Dendritic cell treated with granulocyte-macrophage colony-stimulating factor and Interleukin-4, amounts not matched to agents 40 ng/mL and 50 ng/mL, for 4 days (primary cell): ENCODE results near the gene SNTG2.
A peak's percentile ranks its signal among the peaks of the same experiment; 100 is the strongest.
"Not testable (repeated sequence)": the region's sequence is repeated elsewhere in the genome, so short reads cannot be mapped to it uniquely, and the experiment has no call there.

Experiments
- H3K27ac Mint-ChIP-seq: one replicate; pipeline ENCODE4 v1.8.0; 2022; ENCODE audit warnings: mild to moderate bottlenecking, mixed read lengths
- H3K27me3 Mint-ChIP-seq: one replicate; pipeline ENCODE4 v1.8.0; 2022; ENCODE audit warnings: mild to moderate bottlenecking, mixed read lengths
- H3K36me3 Mint-ChIP-seq: one replicate; pipeline ENCODE4 v1.8.0; 2022; ENCODE audit warnings: low read depth, mixed read lengths
- H3K4me1 Mint-ChIP-seq: one replicate; pipeline ENCODE4 v1.8.0; 2022; ENCODE audit warnings: low read depth, mixed read lengths
- H3K4me3 Mint-ChIP-seq: one replicate; pipeline ENCODE4 v1.8.0; 2022; ENCODE audit warnings: mild to moderate bottlenecking, moderate library complexity, mixed read lengths
- H3K9me3 Mint-ChIP-seq: one replicate; pipeline ENCODE4 v1.8.0; 2022; ENCODE audit warnings: mixed read lengths
- intact Hi-C: fragments of 100-400 bp; cut with micrococcal nuclease; formaldehyde crosslinking; loops from one replicate; pipeline ENCODE4 v1.15.0; 2022

Gene SNTG2

GRCh38 chr2:950080-950966 is at the start of gene SNTG2:
TSS of gene SNTG2 (plus strand) at chr2:950849. CDS start at chr2:950997, 148 bp downstream.
- Mint-ChIP-seq H3K4me1 (no peaks in the 10 kb centered on the region), H3K9me3 (no peaks in the 10 kb centered on the region), H3K4me3 (peak within 1 kb of the TSS; percentile 17), H3K27me3 (peaks cover 44% of the 10 kb centered on the region), H3K27ac (no peak within 1 kb of the TSS), H3K36me3 (no peaks in the 10 kb centered on the region)
- intact Hi-C loops, result loop anchor here (5.0 kb wide), 1 partner anchor 597 kb away; no protein-coding TSS in a partner anchor

- Mint-ChIP-seq H3K36me3 (no peaks in the 10 kb centered on the region), H3K9me3 (peaks cover 25% of the 10 kb centered on the region), H3K27me3 (no peaks in the 10 kb centered on the region), H3K4me1 (no peaks in the 10 kb centered on the region), H3K27ac (no peak overlapping the region), H3K4me3 (no peak overlapping the region)
- intact Hi-C loops, result no loop called here
Observed at GRCh38 chr2:902584-902983, 48.1 kb upstream of the SNTG2 start.

GRCh38 chr2:903223-903900 is 47.3 kb upstream of the SNTG2 start:
- Mint-ChIP-seq H3K27me3 (no peaks in the 10 kb centered on the region), H3K4me3 (no peak overlapping the region), H3K27ac (no peak overlapping the region), H3K9me3 (peaks cover 25% of the 10 kb centered on the region), H3K4me1 (no peaks in the 10 kb centered on the region), H3K36me3 (no peaks in the 10 kb centered on the region)
- intact Hi-C loops, result no loop called here

GRCh38 chr2:904246-905024 is 46.2 kb upstream of the SNTG2 start:
- Mint-ChIP-seq H3K9me3 (peaks cover 32% of the 10 kb centered on the region), H3K27ac (no peak overlapping the region)

GRCh38 chr2:905091-905832 is 45.4 kb upstream of the SNTG2 start:
- no peaks in the 10 kb centered on the region for H3K4me1 Mint-ChIP-seq
- H3K9me3 Mint-ChIP-seq, result peaks cover 36% of the 10 kb centered on the region

More at GRCh38 chr2:904246-905024, 46.2 kb upstream of the SNTG2 start:
- intact Hi-C loops, result no loop called here
- Mint-ChIP-seq H3K27me3 (no peaks in the 10 kb centered on the region), H3K4me1 (no peaks in the 10 kb centered on the region), H3K36me3 (no peaks in the 10 kb centered on the region), H3K4me3 (no peak overlapping the region)

GRCh38 chr2:905833-906140 is 44.9 kb upstream of the SNTG2 start:
- Mint-ChIP-seq H3K36me3 (peaks cover 6% of the 10 kb centered on the region), H3K27me3 (no peaks in the 10 kb centered on the region), H3K4me3 (no peak overlapping the region), H3K4me1 (no peaks in the 10 kb centered on the region), H3K27ac (no peak overlapping the region), H3K9me3 (peaks cover 41% of the 10 kb centered on the region)
- intact Hi-C loops, result no loop called here

More at GRCh38 chr2:905091-905832, 45.4 kb upstream of the SNTG2 start:
- intact Hi-C loops, result no loop called here
- no peak overlapping the region for H3K27ac Mint-ChIP-seq
- H3K27me3 Mint-ChIP-seq, result no peaks in the 10 kb centered on the region
- no peak overlapping the region for H3K4me3 Mint-ChIP-seq
- peaks cover 2% of the 10 kb centered on the region for H3K36me3 Mint-ChIP-seq

GRCh38 chr2:907706-908105 is 42.9 kb upstream of the SNTG2 start:
- no peak overlapping the region for H3K27ac Mint-ChIP-seq
- H3K4me1 Mint-ChIP-seq, result no peaks in the 10 kb centered on the region
- H3K36me3 Mint-ChIP-seq, result peaks cover 6% of the 10 kb centered on the region
- no peak overlapping the region for H3K4me3 Mint-ChIP-seq
- H3K27me3 Mint-ChIP-seq, result no peaks in the 10 kb centered on the region
- peaks cover 55% of the 10 kb centered on the region for H3K9me3 Mint-ChIP-seq
- intact Hi-C loops, result no loop called here

- no peaks in the 10 kb centered on the region for H3K4me1 Mint-ChIP-seq
- H3K9me3 Mint-ChIP-seq, result peaks cover 55% of the 10 kb centered on the region
- H3K36me3 Mint-ChIP-seq, result peaks cover 6% of the 10 kb centered on the region
- H3K4me3 Mint-ChIP-seq, result no peak overlapping the region
- intact Hi-C loops, result no loop called here
- no peak overlapping the region for H3K27ac Mint-ChIP-seq
- no peaks in the 10 kb centered on the region for H3K27me3 Mint-ChIP-seq
Observed at GRCh38 chr2:908568-908967, 42.1 kb upstream of the SNTG2 start.

- H3K27ac Mint-ChIP-seq, H3K36me3 Mint-ChIP-seq, intact Hi-C loops, H3K27me3 Mint-ChIP-seq, H3K4me3 Mint-ChIP-seq, H3K4me1 Mint-ChIP-seq: not testable (repeated sequence)
- peaks cover 64% of the 10 kb centered on the region for H3K9me3 Mint-ChIP-seq
Observed at GRCh38 chr2:909764-910379, 40.8 kb upstream of the SNTG2 start.

- Mint-ChIP-seq H3K4me1 (no peaks in the 10 kb centered on the region), H3K27me3 (no peaks in the 10 kb centered on the region), H3K27ac (no peak overlapping the region), H3K4me3 (no peak overlapping the region), H3K9me3 (peaks cover 63% of the 10 kb centered on the region), H3K36me3 (peaks cover 6% of the 10 kb centered on the region)
- intact Hi-C loops, result no loop called here
Observed at GRCh38 chr2:910698-911097, 40.0 kb upstream of the SNTG2 start.

- Mint-ChIP-seq H3K4me1 (no peaks in the 10 kb centered on the region), H3K27ac (no peak overlapping the region), H3K4me3 (no peak overlapping the region), H3K36me3 (no peaks in the 10 kb centered on the region), H3K9me3 (peaks cover 27% of the 10 kb centered on the region), H3K27me3 (no peaks in the 10 kb centered on the region)
- intact Hi-C loops, result no loop called here
Observed at GRCh38 chr2:915979-916378, 34.7 kb upstream of the SNTG2 start.

- no peak overlapping the region for H3K4me3 Mint-ChIP-seq
- H3K36me3 Mint-ChIP-seq, result no peaks in the 10 kb centered on the region
- H3K27me3 Mint-ChIP-seq, result no peaks in the 10 kb centered on the region
- no peaks in the 10 kb centered on the region for H3K4me1 Mint-ChIP-seq
- no peak overlapping the region for H3K27ac Mint-ChIP-seq
- intact Hi-C loops, result no loop called here
- H3K9me3 Mint-ChIP-seq, result peaks cover 17% of the 10 kb centered on the region
Observed at GRCh38 chr2:916935-917334, 33.7 kb upstream of the SNTG2 start.

- intact Hi-C loops, result no loop called here
- H3K27me3 Mint-ChIP-seq, result no peaks in the 10 kb centered on the region
Observed at GRCh38 chr2:919672-920071, 31.0 kb upstream of the SNTG2 start.

More at GRCh38 chr2:919672-920071, 31.0 kb upstream of the SNTG2 start:
- H3K36me3 Mint-ChIP-seq, result no peaks in the 10 kb centered on the region
- H3K4me3 Mint-ChIP-seq, result no peak overlapping the region
- H3K27ac Mint-ChIP-seq, result no peak overlapping the region
- H3K9me3 Mint-ChIP-seq, result peaks cover 8% of the 10 kb centered on the region
- H3K4me1 Mint-ChIP-seq, result no peaks in the 10 kb centered on the region
